Nephron progenitor cell (in vitro differentiated cells): ENCODE measurements around the gene BRAF.

Source experiments
- DNase-seq: peaks from one replicate; pipeline ENCODE4 v3.0.0; 2021
- H3K27ac Mint-ChIP-seq: 2 replicates; pipeline ENCODE4 v1.8.0; 2021; ENCODE audit warnings: mild to moderate bottlenecking, moderate library complexity, mixed read lengths
- H3K27me3 Mint-ChIP-seq: 2 replicates; pipeline ENCODE4 v1.8.0; 2021; ENCODE audit warnings: mild to moderate bottlenecking, low read depth, mixed read lengths; ENCODE audit not compliant: poor library complexity
- H3K36me3 Mint-ChIP-seq: 2 replicates; pipeline ENCODE4 v1.8.0; 2021; ENCODE audit warnings: low read depth, mixed read lengths
- H3K4me1 Mint-ChIP-seq: 2 replicates; pipeline ENCODE4 v1.8.0; 2021; ENCODE audit warnings: mixed read lengths
- H3K4me3 Mint-ChIP-seq: 2 replicates; pipeline ENCODE4 v1.8.0; 2021; ENCODE audit warnings: mild to moderate bottlenecking, moderate library complexity, mixed read lengths
- H3K9me3 Mint-ChIP-seq: 2 replicates; pipeline ENCODE4 v1.8.0; 2021; ENCODE audit warnings: mild to moderate bottlenecking, moderate library complexity, mixed read lengths
- CTCF ChIP-seq: fragments of 200-600 bp; sonication (generic); IDR thresholded peaks from 2 replicates; pipeline ENCODE4 v1.5.0; 2021; ENCODE audit warnings: antibody characterized with exemption

BRAF gene

GRCh38 chr7:140778975-140779374 lies 145.8 kb downstream of the BRAF start:
- no peaks in the 10 kb centered on the region for H3K27me3 Mint-ChIP-seq
- H3K4me1 Mint-ChIP-seq = no peaks in the 10 kb centered on the region
- no peak for DNase-seq
- H3K9me3 Mint-ChIP-seq = no peaks in the 10 kb centered on the region
- peaks cover 25% of the 10 kb centered on the region for H3K36me3 Mint-ChIP-seq
- no peak overlapping the region for H3K27ac Mint-ChIP-seq
- no peak overlapping the region for H3K4me3 Mint-ChIP-seq
- TF ChIP-seq CTCF = no peak

- Mint-ChIP-seq H3K9me3 (no peaks in the 10 kb centered on the region), H3K27me3 (no peaks in the 10 kb centered on the region), H3K4me3 (no peak overlapping the region), H3K27ac (no peak overlapping the region), H3K4me1 (no peaks in the 10 kb centered on the region), H3K36me3 (peaks cover 29% of the 10 kb centered on the region)
- no peak for DNase-seq
- TF ChIP-seq CTCF = no peak
Observed at GRCh38 chr7:140778568-140778967, 146.2 kb downstream of the BRAF start.

GRCh38 chr7:140774371-140774770 lies 150.4 kb downstream of the BRAF start:
- Mint-ChIP-seq H3K4me1 (no peaks in the 10 kb centered on the region), H3K36me3 (peaks cover 40% of the 10 kb centered on the region), H3K4me3 (no peak overlapping the region), H3K27me3 (no peaks in the 10 kb centered on the region), H3K9me3 (no peaks in the 10 kb centered on the region), H3K27ac (no peak overlapping the region)
- no peak for DNase-seq
- TF ChIP-seq CTCF = no peak

- no peaks in the 10 kb centered on the region for H3K4me1 Mint-ChIP-seq
- H3K9me3 Mint-ChIP-seq = no peaks in the 10 kb centered on the region
- TF ChIP-seq CTCF = no peak
- DNase-seq = no peak
- peaks cover 44% of the 10 kb centered on the region for H3K36me3 Mint-ChIP-seq
- no peak overlapping the region for H3K4me3 Mint-ChIP-seq
- no peaks in the 10 kb centered on the region for H3K27me3 Mint-ChIP-seq
- H3K27ac Mint-ChIP-seq = no peak overlapping the region
Observed at GRCh38 chr7:140773104-140773503, 151.6 kb downstream of the BRAF start.

GRCh38 chr7:140771826-140772225 lies 152.9 kb downstream of the BRAF start:
- TF ChIP-seq CTCF = no peak
- H3K36me3 Mint-ChIP-seq = peaks cover 52% of the 10 kb centered on the region
- H3K9me3 Mint-ChIP-seq = peaks cover 6% of the 10 kb centered on the region
- H3K27me3 Mint-ChIP-seq = no peaks in the 10 kb centered on the region
- no peak overlapping the region for H3K4me3 Mint-ChIP-seq
- H3K27ac Mint-ChIP-seq = peak overlapping the region; percentile 43
- DNase-seq = no peak
- no peaks in the 10 kb centered on the region for H3K4me1 Mint-ChIP-seq

- no peak overlapping the region for H3K27ac Mint-ChIP-seq
- DNase-seq = no peak
- H3K4me1 Mint-ChIP-seq = no peaks in the 10 kb centered on the region
- H3K4me3 Mint-ChIP-seq = no peak overlapping the region
- peaks cover 8% of the 10 kb centered on the region for H3K9me3 Mint-ChIP-seq
- H3K36me3 Mint-ChIP-seq = peaks cover 57% of the 10 kb centered on the region
- TF ChIP-seq CTCF = no peak
- no peaks in the 10 kb centered on the region for H3K27me3 Mint-ChIP-seq
Observed at GRCh38 chr7:140769852-140770251, 154.9 kb downstream of the BRAF start.
